NCI-H1092 treated with DMSO at 0.1 percent for 48 hours (cell line): Measurements from ENCODE around the gene CCL22.
"Not testable (repeated sequence)": the region's sequence is repeated elsewhere in the genome, so short reads cannot be mapped to it uniquely, and the experiment has no call there.

Source experiments
- DNase-seq: peaks from one replicate; lab custom pipeline; 2025; lab: John Stamatoyannopoulos, UW

CCL22 gene

DNA sequence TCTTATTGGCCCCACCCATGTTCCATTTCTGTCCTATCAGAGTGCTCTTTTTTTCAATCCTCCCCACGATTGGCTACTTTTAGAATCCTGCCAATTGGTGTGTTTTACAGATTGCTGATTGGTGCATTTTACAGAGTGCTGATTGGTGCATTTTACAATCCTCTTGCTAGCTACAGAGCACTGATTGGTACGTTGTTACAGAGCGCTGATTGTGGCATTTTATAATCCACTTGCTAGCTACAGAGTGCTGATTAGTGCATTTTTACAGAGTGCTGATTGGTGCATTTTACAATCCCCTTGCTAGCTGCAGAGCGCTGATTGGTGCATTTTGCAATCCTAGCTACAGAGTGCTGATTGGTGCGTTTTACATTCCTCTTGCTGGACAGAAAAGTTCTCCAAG, 36.4 kb downstream of the CCL22 start:
- DNase-seq = no peak

GRCh38 chr16:57396786-57397185, 38.2 kb downstream of the CCL22 start:
- no peak for DNase-seq

- DNase-seq = not testable (repeated sequence)
Observed at GRCh38 chr16:57397493-57397892, 38.9 kb downstream of the CCL22 start.

GRCh38 chr16:57401943-57402640, 43.5 kb downstream of the CCL22 start:
- no peak for DNase-seq

- DNase-seq = no peak
Observed at GRCh38 chr16:57403965-57404817, 45.6 kb downstream of the CCL22 start, which contains the start of gene CCL17. Gene CCL17 (plus strand): TSS chr16:57404767. CDS start chr16:57413933, 9,166 bp downstream.

DNA sequence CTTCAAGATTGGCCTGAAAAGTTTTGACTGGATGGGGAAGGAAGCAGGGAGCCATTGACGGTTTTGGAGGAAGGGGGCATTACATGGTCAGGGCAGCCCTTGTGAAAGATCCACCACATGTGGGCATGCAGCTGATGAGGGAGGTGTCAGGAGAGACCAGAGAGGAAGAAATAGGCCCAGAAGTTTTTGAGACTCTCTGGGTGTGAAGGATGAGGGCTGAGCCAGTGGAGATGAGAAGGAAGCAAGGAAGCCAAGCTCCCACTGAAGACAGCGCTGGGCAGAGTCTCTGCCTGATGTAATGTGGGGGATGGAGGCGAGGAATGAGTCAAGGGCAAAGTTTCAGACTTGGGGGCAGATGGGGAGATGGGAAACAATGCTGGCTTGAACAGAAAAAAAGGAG, 46.5 kb downstream of the CCL22 start:
- no peak for DNase-seq

DNA sequence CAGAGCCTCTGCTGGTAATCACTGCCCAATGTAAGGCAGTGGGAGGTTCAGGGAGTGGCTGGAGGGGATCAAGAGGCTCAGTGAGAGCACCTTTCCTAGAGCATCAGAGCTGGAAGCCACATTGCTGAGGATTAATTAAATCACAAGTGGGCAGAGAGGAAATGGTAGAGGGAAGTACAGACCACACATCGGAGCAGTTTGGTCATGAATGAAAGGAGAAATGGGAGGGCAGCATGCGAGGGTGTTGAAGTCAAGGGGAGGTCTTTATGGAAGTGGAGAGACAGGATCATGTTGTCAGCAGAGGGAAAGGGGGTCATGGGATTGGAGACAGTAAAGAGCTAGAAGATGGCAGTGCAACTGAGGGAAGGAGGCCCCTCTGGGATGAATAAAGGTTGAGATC, 48.3 kb downstream of the CCL22 start:
- no peak for DNase-seq

DNA sequence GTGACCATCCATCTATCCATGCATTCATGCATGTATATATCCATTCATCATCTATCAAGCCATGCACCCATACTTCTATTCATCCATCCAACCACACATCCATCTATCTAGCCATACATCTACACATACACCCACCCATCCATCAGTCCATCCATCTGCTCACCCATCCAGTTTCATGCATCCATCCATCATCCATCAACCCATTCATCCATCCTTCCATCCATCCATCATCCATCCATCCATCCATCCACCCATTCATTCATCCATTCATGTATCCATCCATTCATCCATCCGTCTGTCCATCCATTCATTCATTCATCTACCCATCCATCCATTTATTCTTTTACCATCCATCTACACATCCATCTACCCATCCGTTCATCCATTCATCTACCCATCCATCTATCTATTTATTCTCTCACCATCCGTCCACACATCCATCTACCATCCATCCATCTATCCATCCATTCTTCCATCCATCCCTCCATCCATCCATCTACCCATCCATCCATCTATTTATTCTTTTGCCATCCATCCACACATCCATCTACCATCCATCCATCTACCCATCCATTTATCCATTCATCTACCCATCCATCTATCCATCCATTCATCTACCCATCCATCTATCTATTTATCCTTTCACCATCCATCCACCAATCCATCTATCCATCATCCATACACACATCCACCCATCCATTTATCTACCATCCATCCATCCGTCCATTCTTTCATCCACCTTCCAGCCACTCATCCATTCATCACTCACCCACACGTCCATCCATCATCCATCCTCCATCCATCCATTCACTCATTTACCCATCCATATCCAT, 49.2 kb downstream of the CCL22 start:
- DNase-seq = no peak

GRCh38 chr16:57409065-57409464, 50.5 kb downstream of the CCL22 start:
- no peak for DNase-seq

DNA sequence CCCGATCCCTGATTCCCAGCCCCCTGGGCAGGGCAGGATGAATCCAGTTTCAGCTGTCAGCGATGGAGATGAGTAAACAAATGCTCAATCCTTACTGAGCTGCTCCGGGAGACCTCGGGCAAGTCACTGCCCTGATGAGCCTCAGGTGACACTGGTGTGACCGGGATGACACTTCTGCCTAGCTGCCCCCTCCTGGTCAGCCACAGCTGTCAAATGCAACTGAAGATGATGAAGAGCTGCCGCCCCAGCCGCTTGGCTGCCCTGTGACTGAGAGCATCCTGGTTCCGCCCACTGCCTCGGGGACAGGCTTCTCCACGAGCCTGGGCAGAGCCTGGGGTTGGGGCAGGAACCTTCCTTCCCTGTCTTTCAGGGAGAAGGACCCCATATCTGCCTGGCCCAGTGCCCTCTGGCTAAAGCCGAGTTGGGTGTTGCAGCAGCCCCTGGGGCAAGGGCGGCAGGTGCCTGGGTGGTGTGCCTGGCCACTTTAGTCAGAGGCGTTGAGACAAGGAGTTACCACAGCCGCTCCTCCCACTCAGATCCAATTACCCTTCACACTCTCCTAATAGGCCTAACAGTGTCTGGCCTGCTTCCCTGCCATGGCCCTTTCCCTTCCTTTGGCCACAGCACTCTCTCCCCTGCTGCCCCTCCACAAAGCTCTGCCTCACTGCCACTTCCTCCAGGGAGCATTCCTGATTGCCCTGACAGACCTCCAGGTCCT, 51.4 kb downstream of the CCL22 start:
- DNase-seq = peak; percentile 20

GRCh38 chr16:57411362-57411976, 52.9 kb downstream of the CCL22 start:
- no peak for DNase-seq

DNA sequence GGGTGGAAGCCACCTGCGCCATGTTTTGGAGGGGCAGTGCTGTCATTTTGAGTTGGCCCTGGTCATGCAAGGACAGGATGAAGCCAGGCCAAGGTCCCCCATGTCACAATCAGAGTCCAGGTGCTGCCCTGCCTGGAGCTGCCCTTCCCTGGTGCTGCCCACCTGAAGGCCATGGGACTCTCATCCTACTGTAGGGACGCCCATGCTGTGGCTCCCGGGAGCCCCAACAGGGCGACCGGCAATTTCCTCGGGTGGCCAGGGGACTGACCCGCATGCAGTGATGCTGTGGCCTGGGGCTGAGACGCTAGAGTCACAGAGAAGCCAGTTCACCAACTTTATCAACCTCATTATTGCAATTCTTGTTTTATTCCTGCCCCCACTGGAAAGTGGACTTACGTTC, 54.0 kb downstream of the CCL22 start:
- DNase-seq = no peak

DNA sequence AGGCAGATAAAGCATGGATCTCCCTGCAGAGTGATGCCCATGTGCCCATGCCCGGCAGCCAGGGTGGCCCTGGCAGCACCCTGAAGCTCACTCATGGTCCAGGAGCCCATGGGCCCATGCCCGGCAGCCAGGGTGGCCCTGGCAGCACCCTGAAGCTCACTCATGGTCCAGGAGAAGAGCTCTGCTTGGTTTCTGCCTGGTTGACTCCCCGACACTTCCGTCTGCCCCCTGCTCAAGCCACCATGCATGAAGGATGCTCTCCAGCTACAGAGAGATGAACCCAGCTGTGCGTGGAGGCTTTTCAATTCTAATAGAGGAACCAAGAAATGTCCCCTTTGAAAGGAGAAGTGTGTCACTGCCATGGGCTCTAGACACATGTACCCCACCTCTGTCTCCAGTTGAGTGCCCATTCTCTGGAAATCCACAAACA, 54.7 kb downstream of the CCL22 start:
- no peak for DNase-seq

GRCh38 chr16:57413733-57414132, 55.1 kb downstream of the CCL22 start:
- DNase-seq = no peak
